Stimulated activated CD4-positive, alpha-beta T cell treated with anti-CD3 and anti-CD28 coated beads, Interleukin-2, amount 100 ng/mL, for 4 hours (primary cell): Measurements from ENCODE around the gene TRIM24.

Source experiments
- DNase-seq: peaks from one replicate; pipeline ENCODE4 v3.0.0-alpha.2; 2020; ENCODE audit warnings: low read depth

The TRIM24 gene

DNA sequence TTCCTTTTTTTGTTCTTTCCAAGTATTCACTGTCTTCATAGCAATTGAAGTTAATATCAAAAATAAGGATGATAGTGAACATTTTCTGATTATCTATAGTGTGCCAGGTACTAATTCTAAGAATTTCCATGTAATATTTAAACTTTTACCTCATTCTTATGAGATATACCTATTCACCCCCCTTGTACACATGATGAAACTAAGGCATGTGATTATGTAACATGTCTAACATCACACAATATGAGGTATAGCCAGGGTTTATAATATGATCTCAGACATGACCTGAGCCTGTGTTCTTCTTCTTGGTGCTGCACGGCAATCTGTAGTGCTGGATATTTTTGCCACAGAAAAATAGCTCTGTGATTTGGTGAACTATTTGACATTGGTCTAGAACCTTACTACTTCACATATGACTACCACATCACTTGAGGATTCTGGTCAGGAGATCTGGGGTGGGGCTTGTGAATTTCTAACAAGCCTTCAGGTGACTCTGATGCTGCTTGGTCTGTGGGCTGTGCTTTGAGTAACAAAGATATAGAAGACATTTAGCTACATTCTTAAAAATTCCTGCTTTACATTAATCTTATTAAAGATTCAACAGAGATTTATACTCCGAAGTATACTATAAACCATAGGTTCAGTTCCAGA is 79.1 kb downstream of the TRIM24 start:
- no peak for DNase-seq

- no peak for DNase-seq
Observed at GRCh38 chr7:138542183-138542582, 82.1 kb downstream of the TRIM24 start.

- DNase-seq: no peak
Observed at GRCh38 chr7:138543739-138544138, 83.7 kb downstream of the TRIM24 start.

GRCh38 chr7:138545123-138545522 is 85.1 kb downstream of the TRIM24 start:
- DNase-seq: no peak

- no peak for DNase-seq
Observed at GRCh38 chr7:138546064-138546619, 86.1 kb downstream of the TRIM24 start.

- DNase-seq: no peak
Observed at GRCh38 chr7:138546829-138547228, 86.8 kb downstream of the TRIM24 start.

DNA sequence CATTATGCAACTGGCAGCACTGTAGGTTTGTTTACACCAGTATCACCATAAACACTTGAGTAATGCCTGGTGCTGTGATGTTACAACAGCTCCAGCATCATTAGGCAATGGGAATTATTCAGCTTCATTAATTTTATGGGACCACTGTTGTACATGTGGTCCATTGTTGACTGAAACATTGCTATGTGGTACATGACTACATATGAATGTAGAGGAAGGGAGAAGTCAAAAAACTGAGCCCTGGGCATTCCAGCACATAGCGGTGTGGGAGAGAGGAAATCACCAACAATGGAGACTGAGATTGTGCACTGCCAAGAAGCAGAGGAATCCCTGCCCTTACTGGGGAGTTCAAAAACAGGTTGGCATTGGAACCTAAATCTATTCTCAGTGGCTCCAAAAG is 89.0 kb downstream of the TRIM24 start:
- no peak for DNase-seq

GRCh38 chr7:138550337-138550736 is 90.3 kb downstream of the TRIM24 start:
- DNase-seq: no peak

DNA sequence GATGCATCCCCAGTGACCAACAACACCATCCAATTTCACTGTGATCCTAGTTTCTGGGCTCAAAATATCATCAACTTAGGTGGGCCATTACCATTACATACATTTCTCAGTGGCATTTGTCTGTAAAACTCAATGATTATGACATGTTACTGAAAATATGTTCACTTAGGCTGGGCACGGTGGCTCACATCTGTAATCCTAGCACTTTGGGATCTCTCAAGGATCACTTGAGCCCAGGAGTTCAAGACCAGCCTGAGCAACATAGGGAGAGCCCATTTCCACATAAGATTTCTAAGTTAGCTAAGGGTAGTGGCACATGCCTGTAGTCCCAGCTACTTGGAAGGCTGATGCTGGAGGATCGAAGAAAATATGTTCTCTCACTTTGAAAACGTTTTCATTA is 91.0 kb downstream of the TRIM24 start:
- DNase-seq: no peak

DNA sequence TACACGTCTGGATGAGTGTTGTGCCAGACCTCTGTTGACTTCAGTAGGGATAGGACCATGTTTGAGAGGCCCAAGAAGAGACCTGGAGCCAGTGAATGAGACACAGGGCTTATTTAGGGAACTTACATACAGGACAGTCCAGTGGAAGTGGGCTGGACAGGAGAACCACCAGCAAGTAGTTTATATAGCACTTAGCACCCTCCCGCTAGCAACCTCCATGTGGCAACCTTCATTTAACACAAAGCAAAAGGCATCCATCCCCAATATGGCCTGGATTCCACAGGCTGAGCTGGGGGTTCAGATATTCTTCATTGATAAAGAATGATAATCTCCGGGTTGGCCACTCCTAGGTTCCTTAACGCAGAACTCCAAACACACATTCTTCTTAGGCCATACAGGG is 93.7 kb downstream of the TRIM24 start:
- DNase-seq: no peak

GRCh38 chr7:138554674-138555073 is 94.6 kb downstream of the TRIM24 start:
- DNase-seq: no peak

DNA sequence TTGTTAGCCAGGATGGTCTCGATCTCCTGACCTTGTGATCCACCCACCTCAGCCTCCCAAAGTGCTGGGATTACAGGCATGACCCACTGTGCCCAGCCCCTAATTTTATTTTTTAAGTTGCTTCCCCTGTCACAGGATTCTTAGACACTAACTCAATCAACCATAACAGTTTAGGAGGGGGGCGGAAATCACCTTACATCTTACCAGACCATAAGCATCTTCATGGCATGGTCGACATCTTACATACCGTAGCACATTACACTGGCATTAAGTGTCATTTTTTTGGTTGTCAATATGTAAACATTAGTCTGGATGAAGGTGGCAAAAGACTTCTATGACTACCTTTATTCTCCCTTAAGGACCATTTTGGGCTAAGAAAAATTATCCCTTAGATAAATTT is 95.6 kb downstream of the TRIM24 start:
- DNase-seq: no peak

DNA sequence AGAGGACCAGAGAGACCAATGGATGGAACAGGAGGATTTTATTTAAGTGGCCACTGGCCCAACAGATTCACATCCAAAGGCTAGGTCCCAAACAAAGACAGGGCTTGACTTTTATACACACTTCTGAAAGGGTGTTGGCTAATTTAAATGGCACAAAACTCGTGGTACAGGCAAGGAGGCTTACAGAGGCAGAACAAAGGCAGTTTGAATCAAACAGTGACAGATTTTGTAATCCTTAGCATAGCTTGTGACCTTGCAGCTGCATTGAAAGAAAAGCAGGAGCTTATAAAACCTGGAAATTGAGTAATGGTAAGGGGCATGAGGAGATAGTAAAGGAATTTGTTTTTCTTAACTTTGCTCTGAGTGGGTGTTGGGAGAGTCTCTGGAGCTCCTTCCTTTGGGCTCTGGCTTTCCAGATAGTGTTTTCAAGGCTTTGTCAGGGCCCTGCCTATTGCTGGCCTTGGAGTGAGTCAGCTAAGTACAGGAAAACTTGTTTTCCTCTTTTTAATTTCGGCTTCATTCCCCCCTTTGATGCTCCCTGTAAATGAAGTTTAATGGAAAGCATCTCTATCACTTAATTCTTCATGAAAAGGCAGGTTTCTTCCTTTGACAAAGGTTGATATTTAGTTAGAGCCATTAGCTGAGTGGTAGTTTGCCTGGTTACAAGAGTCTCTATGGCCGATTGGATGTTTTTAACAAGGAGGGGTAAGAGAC is 96.9 kb downstream of the TRIM24 start:
- DNase-seq: no peak

- no peak for DNase-seq
Observed at GRCh38 chr7:138559448-138559847, 99.4 kb downstream of the TRIM24 start.

GRCh38 chr7:138563808-138564207 is 103.7 kb downstream of the TRIM24 start:
- no peak for DNase-seq

GRCh38 chr7:138564365-138564764 is 104.3 kb downstream of the TRIM24 start:
- DNase-seq: no peak

DNA sequence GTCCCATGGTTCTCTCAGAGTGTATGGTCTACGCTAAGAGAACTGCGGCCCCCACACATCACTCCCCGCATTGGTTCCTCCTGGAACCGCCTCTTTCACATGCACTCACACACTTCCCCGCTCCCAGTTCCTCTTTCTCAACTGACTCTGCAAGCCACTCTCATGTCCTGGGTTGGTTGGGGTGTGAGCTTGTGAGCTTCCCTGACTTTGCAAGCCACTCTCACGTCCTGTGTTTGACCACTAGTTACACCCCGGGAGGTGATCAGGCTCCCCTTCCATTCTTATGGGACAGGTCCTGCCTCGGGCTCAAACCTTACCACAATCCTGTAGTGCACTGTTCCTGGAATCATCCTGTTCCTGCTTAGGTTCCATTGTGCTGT is 105.0 kb downstream of the TRIM24 start:
- no peak for DNase-seq

- no peak for DNase-seq
Observed at GRCh38 chr7:138565451-138566114, 105.5 kb downstream of the TRIM24 start.

GRCh38 chr7:138568655-138569054 is 108.6 kb downstream of the TRIM24 start:
- DNase-seq: no peak

DNA sequence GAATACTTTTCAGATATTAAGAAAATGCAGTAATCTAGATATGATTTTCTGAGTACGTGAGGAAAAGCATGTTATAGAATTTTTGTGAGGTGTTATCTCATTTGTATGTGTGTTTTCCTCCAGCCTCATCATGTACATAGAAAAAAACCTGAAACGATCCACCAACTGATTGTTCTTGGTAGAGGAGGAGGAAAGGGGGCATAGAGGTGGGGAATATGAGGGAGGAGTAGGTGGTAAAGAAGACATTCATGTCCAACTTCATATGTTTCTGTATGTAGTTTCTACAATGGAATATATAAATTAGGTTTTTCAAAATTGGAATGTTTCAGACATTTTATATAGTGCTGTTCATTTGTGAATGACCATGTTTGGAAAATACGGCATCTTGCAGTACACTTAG is 109.4 kb downstream of the TRIM24 start:
- no peak for DNase-seq

- no peak for DNase-seq
Observed at GRCh38 chr7:138570715-138571114, 110.7 kb downstream of the TRIM24 start.

- DNase-seq: no peak
Observed at GRCh38 chr7:138573741-138574140, 113.7 kb downstream of the TRIM24 start.

GRCh38 chr7:138575897-138576428 is 115.9 kb downstream of the TRIM24 start:
- no peak for DNase-seq
